HepG2 (cell line): ENCODE data around the gene MRM3. TPM values are rescaled to one million over a fixed set of nuclear protein-coding genes. Genes with fewer than 3 reads are reported as not detected.

Experiments used
- ARNT ChIP-seq: fragments of 450-650 bp; IDR thresholded peaks from 2 replicates; pipeline ENCODE4 v1.6.1; 2017
- ERF ChIP-seq: IDR thresholded peaks from 2 replicates; pipeline ENCODE4 v1.6.1; 2018; ENCODE audit warnings: missing biosample characterization, missing genetic modification reagents
- EZH2 ChIP-seq: conservative IDR thresholded peaks from 2 replicates; pipeline ENCODE4 v1.6.1; 2012; ENCODE audit warnings: mild to moderate bottlenecking, low read depth, low read length, moderate library complexity
- FIP1L1 ChIP-seq: fragments of 200-400 bp; formaldehyde crosslinking; IDR thresholded peaks from 2 replicates; pipeline ENCODE4 v1.6.1; 2018; ENCODE audit warnings: low read depth, mild to moderate bottlenecking, low read length, moderate library complexity, borderline replicate concordance; ENCODE audit not compliant: insufficient read depth
- HIVEP1 ChIP-seq: sonication (generic); formaldehyde crosslinking; IDR thresholded peaks from 2 replicates; pipeline ENCODE4 v1.4.0; 2020; ENCODE audit warnings: mild to moderate bottlenecking, missing genetic modification reagents
- MTF2 ChIP-seq: sonication (generic); formaldehyde crosslinking; IDR thresholded peaks from 2 replicates; pipeline ENCODE4 v1.5.0; 2020; ENCODE audit warnings: missing genetic modification reagents, borderline replicate concordance
- NFE2L2 ChIP-seq: fragments of 150-350 bp; IDR thresholded peaks from 2 replicates; pipeline ENCODE4 v1.6.1; 2014; ENCODE audit warnings: low read length
- PAF1 ChIP-seq: IDR thresholded peaks from 2 replicates; pipeline ENCODE4 v1.6.1; 2016; ENCODE audit warnings: missing genetic modification reagents, missing compliant biosample characterization
- PHF8 ChIP-seq: sonication (generic); formaldehyde crosslinking; IDR thresholded peaks from 2 replicates; pipeline ENCODE4 v1.5.0; 2020; ENCODE audit warnings: missing genetic modification reagents
- TARDBP ChIP-seq: sonication (generic); formaldehyde crosslinking; IDR thresholded peaks from 2 replicates; pipeline ENCODE4 v1.8.0; 2022; ENCODE audit warnings: mild to moderate bottlenecking, missing genetic modification reagents
- ZFY ChIP-seq: sonication (generic); formaldehyde crosslinking; IDR thresholded peaks from 2 replicates; pipeline ENCODE4 v1.4.0; 2020; ENCODE audit warnings: missing genetic modification reagents
- ZNF382 ChIP-seq: sonication (generic); formaldehyde crosslinking; IDR thresholded peaks from 2 replicates; pipeline ENCODE4 v1.5.0; 2020; ENCODE audit warnings: missing genetic modification reagents, mild to moderate bottlenecking, borderline replicate concordance
- ZNF496 ChIP-seq: sonication (generic); formaldehyde crosslinking; IDR thresholded peaks from 2 replicates; pipeline ENCODE4 v1.8.1; 2023; ENCODE audit warnings: mild to moderate bottlenecking, moderate library complexity, missing genetic modification reagents; ENCODE audit not compliant: insufficient replicate concordance
- ZNF547 ChIP-seq: sonication (generic); formaldehyde crosslinking; IDR thresholded peaks from 2 replicates; pipeline ENCODE4 v1.5.1; 2020; ENCODE audit warnings: mild to moderate bottlenecking, missing genetic modification reagents
- ZNF598 ChIP-seq: sonication (generic); formaldehyde crosslinking; IDR thresholded peaks from 2 replicates; pipeline ENCODE4 v1.5.1; 2020; ENCODE audit warnings: mild to moderate bottlenecking, missing genetic modification reagents, borderline replicate concordance
- ZNF772 ChIP-seq: sonication (generic); formaldehyde crosslinking; IDR thresholded peaks from 2 replicates; pipeline ENCODE4 v1.5.0; 2020; ENCODE audit warnings: mild to moderate bottlenecking, missing genetic modification reagents
- polyA plus RNA-seq, 8 experiments: library from polyadenylated mRNA; depleted of rRNA in 3 of 8; stranded (reverse) in 7 of 8; unstranded in 1 of 8; fragments of >200 nt; fragmentation: Illumina TruSeq in 4 of 8; extraction: Trizol in 4 of 8; gene quantifications; 2 replicates each; pipeline versions ENCODE4 v1.2.1 to v1.2.3, GENCODE V29; 2011 to 2016; ENCODE audit warnings: low read depth in 4 of 8, missing spikeins in 1 of 8, mixed read lengths in 1 of 8; ENCODE audit not compliant: insufficient read depth in 1 of 8
- total RNA-seq, 5 experiments: library from RNA; depleted of rRNA; stranded (reverse); fragments of >200 nt; fragmentation: Illumina TruSeq; extraction: Trizol; gene quantifications; 2 replicates each; pipeline ENCODE4 v1.2.3, GENCODE V29; 2016; ENCODE audit warnings: low read depth in 1 of 5
- TF ChIP-seq, protein P1 (sequence below), 2 experiments: sonication (generic) in 1 of 2; formaldehyde crosslinking in 1 of 2; IDR thresholded peaks; 2 replicates each; pipeline versions ENCODE4 v1.4.0 to v1.6.1; 2018 to 2020; ENCODE audit warnings: missing genetic modification reagents in 2 of 2, borderline replicate concordance in 1 of 2, low read depth in 1 of 2, mild to moderate bottlenecking in 1 of 2, missing biosample characterization in 1 of 2
- TF ChIP-seq, protein P2 (sequence below): sonication (generic); formaldehyde crosslinking; IDR thresholded peaks from 2 replicates; pipeline ENCODE4 v1.4.0; 2020; ENCODE audit warnings: mild to moderate bottlenecking, missing genetic modification reagents
- TF ChIP-seq, protein P3 (sequence below): sonication (generic); formaldehyde crosslinking; IDR thresholded peaks from 2 replicates; pipeline ENCODE4 v1.8.1; 2023; ENCODE audit warnings: mild to moderate bottlenecking, missing genetic modification reagents, borderline replicate concordance
- TF ChIP-seq, protein P4 (sequence below): sonication (generic); formaldehyde crosslinking; IDR thresholded peaks from 2 replicates; pipeline ENCODE4 v1.5.0; 2020; ENCODE audit warnings: missing genetic modification reagents, mild to moderate bottlenecking, borderline replicate concordance
- TF ChIP-seq, protein P5 (sequence below): sonication (generic); formaldehyde crosslinking; IDR thresholded peaks from 2 replicates; pipeline ENCODE4 v1.4.0; 2020; ENCODE audit warnings: missing genetic modification reagents, mild to moderate bottlenecking, borderline replicate concordance
- TF ChIP-seq, protein P6 (sequence below): sonication (generic); formaldehyde crosslinking; IDR thresholded peaks from 2 replicates; pipeline ENCODE4 v1.4.0; 2020; ENCODE audit warnings: mild to moderate bottlenecking, missing genetic modification reagents, borderline replicate concordance

Gene MRM3
- total and polyA plus RNA-seq, 2 of the 13 experiments (the other 11 are each of a cell fraction or from before 2014, with no cell fraction given) = 12.3 to 25.5 TPM

DNA sequence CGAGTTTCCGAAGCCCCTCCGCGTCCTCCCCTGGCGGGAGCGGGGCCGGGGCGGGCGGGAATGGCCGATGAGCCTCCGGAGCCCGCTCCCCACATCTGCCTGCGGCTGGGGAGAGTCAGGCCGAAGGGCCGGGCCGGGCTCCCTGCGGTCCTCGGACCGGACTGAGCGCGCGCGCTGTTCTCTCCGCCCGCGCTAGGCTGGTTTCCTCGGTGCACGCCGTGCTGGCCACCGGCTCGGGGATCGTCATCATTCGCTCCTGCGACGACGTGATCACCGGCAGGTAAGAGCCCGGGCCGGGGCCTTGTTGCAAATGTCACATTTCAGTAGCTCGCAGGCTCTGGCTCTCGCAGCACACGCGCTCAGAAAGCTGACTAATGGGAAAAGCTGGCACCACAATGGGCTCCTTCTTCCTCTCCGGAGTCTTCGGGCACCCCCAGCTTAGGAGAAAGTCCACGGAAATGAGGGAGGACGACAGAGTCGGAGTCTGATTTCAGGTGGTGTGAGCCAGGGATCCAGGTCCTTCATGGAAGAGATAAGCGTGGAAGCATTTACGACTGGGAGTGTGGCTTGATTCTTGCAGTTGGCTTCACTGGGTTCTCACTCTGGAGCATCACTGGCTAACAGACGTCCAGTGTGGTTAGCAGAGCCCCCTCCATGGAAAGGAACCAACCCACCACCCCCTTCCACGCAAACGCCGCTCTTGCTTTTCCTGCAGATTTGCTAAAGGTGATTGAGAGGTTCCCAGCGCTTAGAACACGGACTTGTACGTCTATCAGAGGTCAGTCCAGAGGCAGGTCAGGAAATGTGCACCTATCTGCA, 49.0 kb upstream of the MRM3 start (continued):
- TF ChIP-seq ZNF496 (CRISPR knock-in tag) (no peak), ARNT (no peak), ZFY (peak; percentile 13), FIP1L1 (no peak), PAF1 (CRISPR knock-in tag) (no peak), EZH2 (no peak), TARDBP (CRISPR knock-in tag) (no peak), NFE2L2 (no peak), ERF (peak; percentile 23; the same call in 1 of the 2 replicates), HIVEP1 (no peak), ZNF598 (CRISPR knock-in tag) (0 out of 2 replicates have a peak, but pooled peaks have one; percentile 14), PHF8 (CRISPR knock-in tag) (peak; percentile 57; the same call in 1 of the 2 replicates), ZNF547 (CRISPR knock-in tag) (no peak), ZNF772 (CRISPR knock-in tag) (no peak), ZNF382 (CRISPR knock-in tag) (no peak), MTF2 (CRISPR knock-in tag) (no peak)
- TF ChIP-seq, protein P1, sequence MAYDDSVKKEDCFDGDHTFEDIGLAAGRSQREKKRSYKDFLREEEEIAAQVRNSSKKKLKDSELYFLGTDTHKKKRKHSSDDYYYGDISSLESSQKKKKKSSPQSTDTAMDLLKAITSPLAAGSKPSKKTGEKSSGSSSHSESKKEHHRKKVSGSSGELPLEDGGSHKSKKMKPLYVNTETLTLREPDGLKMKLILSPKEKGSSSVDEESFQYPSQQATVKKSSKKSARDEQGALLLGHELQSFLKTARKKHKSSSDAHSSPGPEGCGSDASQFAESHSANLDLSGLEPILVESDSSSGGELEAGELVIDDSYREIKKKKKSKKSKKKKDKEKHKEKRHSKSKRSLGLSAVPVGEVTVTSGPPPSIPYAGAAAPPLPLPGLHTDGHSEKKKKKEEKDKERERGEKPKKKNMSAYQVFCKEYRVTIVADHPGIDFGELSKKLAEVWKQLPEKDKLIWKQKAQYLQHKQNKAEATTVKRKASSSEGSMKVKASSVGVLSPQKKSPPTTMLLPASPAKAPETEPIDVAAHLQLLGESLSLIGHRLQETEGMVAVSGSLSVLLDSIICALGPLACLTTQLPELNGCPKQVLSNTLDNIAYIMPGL (CRISPR knock-in tag; IDR thresholded peaks at IDR 0.05; ENCODE audit: borderline replicate concordance in 1 of 2, low read depth in 1 of 2) = peak in 1 of 2 experiments; percentile 47; a peak in 1 of 4 replicates
- TF ChIP-seq, protein P2, sequence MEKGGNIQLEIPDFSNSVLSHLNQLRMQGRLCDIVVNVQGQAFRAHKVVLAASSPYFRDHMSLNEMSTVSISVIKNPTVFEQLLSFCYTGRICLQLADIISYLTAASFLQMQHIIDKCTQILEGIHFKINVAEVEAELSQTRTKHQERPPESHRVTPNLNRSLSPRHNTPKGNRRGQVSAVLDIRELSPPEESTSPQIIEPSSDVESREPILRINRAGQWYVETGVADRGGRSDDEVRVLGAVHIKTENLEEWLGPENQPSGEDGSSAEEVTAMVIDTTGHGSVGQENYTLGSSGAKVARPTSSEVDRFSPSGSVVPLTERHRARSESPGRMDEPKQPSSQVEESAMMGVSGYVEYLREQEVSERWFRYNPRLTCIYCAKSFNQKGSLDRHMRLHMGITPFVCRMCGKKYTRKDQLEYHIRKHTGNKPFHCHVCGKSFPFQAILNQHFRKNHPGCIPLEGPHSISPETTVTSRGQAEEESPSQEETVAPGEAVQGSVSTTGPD (CRISPR knock-in tag) = no peak
- TF ChIP-seq, protein P3, sequence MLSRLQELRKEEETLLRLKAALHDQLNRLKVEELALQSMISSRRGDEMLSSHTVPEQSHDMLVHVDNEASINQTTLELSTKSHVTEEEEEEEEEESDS (CRISPR knock-in tag) = no peak
- TF ChIP-seq, protein P4, sequence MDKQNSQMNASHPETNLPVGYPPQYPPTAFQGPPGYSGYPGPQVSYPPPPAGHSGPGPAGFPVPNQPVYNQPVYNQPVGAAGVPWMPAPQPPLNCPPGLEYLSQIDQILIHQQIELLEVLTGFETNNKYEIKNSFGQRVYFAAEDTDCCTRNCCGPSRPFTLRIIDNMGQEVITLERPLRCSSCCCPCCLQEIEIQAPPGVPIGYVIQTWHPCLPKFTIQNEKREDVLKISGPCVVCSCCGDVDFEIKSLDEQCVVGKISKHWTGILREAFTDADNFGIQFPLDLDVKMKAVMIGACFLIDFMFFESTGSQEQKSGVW (CRISPR knock-in tag) = no peak
- TF ChIP-seq, protein P5, sequence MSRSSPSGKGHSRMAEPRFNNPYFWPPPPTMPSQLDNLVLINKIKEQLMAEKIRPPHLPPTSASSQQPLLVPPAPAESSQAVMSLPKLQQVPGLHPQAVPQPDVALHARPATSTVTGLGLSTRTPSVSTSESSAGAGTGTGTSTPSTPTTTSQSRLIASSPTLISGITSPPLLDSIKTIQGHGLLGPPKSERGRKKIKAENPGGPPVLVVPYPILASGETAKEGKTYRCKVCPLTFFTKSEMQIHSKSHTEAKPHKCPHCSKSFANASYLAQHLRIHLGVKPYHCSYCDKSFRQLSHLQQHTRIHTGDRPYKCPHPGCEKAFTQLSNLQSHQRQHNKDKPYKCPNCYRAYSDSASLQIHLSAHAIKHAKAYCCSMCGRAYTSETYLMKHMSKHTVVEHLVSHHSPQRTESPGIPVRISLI (CRISPR knock-in tag) = no peak
- TF ChIP-seq, protein P6, sequence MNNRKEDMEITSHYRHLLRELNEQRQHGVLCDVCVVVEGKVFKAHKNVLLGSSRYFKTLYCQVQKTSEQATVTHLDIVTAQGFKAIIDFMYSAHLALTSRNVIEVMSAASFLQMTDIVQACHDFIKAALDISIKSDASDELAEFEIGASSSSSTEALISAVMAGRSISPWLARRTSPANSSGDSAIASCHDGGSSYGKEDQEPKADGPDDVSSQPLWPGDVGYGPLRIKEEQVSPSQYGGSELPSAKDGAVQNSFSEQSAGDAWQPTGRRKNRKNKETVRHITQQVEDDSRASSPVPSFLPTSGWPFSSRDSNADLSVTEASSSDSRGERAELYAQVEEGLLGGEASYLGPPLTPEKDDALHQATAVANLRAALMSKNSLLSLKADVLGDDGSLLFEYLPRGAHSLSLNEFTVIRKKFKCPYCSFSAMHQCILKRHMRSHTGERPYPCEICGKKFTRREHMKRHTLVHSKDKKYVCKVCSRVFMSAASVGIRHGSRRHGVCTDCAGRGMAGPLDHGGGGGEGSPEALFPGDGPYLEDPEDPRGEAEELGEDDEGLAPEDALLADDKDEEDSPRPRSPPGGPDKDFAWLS (CRISPR knock-in tag) = no peak
